Occipital lobe (tissue), 2 donors: Measurements from ENCODE around the gene CNN3. TPM values are rescaled to one million over a fixed set of nuclear protein-coding genes. Genes with fewer than 3 reads are reported as not detected.

Experiments used
- DNase-seq: peaks from one replicate; lab custom pipeline; 2025; lab: John Stamatoyannopoulos, UW
- total RNA-seq: library from RNA; depleted of rRNA; stranded (reverse); fragments of >200 nt; gene quantifications from one replicate; pipeline ENCODE4 v1.2.3, GENCODE V29; 2014

Gene CNN3
- total RNA-seq, 1 donor from 2014 or later = 199 TPM

DNA sequence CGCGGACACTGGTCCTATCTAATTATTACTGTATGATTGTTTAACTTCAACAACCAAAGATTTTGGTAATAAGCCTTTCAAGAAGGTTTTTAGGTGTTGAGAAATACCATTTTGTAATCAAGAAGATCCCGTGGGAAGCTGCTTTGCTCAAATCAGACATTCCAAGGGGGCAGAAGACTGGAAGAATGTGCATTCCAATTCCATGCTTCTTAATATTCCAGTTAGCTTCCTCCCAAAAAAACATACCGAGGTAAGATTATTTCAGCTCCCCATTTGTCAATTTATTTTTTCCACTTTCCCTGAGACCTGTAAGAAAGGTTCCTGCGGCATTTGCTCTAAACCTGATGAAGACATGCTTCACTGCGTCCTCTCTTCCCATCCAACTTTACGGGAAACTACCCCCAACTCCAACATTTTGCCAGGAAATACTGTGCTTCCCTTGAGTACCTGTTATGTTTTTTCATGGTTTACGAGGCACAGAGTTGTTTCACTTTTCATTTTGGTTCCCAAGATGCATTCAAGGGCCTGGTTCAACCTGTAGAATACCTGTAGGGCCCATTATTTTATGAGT, 4.1 kb downstream of the CNN3 start:
- DNase-seq = no peak

DNA sequence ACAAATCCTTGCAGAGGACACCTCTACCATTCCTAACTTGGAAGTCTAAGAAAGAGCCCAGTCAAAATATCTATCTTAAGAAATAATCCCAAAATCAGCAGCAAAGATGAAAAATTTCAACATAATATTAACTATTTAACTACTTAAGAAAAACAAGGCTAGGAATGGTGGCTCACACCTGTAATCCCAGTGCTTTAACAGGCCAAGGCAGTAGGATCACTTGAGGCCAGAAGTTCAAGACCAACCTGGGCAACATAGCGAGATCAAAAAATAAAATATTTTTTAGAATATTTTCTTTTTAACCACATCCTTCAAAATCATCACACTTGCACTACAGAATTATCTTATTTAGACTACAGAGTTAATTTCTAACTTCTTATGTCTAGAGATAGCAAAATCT, 4.9 kb downstream of the CNN3 start:
- no peak for DNase-seq

DNA sequence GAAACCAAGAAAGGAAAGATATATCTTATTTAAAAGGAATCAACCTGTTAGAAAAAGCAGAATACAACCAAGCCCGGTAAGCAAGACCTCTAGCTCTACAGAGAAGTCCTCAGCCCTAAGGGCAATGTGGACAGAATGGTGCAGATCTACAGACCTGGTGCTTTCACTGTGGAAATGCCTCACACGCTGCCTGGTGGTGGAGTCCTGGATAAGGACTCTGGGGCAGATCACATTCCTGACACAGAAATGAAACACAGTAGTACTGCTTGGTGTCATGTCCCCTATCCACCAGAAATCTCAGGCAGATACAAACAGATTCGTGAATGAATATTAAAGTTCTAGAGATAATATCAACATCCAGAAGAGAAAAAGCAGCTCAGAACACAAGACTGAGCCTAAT, 6.8 kb downstream of the CNN3 start:
- DNase-seq = no peak

DNA sequence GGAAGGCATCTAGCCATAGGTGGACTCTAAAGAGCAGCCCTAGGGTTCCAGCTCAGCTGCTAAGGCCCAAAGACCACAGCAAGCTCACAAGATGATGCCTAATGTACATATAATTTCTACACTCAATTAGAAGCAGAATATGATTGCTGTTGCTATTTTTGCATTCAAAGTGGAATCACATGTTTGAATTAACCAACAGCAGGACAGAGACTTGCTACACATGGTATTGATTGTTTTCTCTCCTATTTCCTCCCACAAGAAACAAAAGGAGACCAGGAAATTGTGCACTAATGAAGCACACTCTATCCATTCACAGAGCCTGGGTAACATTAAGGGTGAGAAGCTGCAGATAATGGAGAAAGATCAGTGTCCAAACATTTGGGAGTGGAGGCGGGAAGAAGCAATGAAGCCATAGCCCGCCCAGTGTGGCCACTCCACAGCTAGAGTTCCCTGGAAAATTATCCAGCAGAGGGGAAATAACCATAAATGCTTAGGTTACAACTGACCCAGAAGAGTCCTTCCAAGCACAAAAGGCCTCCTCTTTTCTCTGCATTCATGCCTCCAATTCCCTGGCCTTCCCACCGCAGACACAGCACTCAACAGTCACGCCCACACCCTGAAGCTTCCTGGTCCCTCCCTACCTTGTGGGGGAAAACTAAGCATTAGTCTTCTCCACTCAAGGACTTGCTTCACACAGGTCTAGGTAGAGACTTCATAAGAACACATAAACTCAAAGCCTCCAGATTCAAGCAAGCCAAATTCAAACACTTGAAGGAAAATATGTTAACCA, 7.5 kb downstream of the CNN3 start:
- no peak for DNase-seq

DNA sequence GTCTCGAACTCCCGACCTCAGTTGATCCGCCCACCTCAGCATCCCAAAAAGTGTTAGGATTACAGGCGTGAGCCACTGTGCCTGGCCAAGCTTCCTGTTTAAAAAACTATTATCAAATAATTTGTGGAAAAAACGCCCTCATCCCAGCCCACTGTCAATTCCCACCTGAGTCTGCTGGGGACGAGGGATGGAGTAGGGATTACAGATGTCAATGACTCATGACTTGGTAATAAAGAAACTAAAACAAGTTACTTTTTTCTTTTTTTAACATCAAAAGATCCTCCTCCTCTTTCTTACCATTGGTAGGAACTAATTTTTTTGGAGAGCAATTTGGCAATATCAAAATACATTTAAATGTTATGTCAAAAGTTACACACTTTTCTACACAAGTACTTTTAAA, 9.7 kb downstream of the CNN3 start:
- no peak for DNase-seq

DNA sequence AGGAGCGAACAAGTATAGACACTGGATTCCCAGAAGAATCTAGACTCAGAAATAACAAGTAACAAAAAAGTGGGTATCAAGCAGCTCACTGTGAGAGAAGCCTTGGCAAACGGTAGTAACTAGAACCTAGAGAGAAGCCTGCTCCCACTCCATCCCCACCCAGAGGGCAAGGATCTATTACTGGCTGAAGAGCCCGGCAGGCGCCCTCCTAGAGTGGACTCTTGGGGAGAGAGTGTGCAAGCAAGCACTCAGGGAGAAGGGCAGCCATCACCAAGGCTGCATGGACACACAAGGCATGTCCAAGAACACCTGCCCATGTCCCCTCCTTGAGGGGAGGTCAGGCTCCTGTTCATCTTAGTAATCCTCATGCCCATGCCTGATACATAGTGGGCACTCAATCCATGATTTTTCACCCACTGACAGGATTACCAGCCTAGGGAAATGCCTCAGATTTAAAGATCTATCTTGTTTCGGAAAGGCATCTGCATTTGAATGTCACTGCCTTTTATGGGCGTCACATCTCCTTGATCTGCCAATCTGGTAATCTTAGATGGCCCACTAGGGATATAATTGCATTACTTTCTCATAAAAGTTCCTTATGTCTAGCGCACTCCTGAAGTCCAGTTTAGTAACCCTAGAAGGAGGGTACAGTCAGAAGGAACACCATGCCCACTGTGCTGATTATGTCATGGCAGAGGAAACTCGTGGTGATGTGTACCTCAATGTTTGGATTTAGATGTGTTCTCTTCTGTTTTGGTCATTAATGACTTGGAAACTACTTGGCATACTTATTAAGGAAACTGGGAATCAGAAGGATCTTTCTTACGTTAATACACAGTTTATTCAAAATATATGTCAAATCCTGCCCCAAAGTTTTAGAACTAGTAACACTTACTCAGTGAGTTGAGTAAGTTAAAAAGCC, 14.4 kb downstream of the CNN3 start:
- no peak for DNase-seq

DNA sequence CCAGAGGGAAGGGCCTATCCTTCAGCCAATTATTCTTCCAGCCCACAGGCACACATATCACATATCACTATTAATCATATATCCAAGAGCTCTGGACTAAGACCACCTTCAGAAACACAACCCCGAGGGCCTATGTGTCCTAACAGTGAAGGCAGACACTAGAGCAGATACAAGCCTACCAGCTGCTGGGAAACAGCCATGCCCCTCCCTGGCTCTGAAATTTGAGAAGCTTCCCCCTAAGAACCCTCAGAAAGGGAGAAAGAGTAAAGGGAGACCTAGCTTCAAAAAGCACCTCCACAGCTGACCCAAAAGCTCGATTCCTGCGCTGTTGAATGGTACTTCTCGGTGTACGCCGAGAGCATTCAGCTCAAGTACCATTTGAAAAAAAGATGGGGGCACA, 17.4 kb downstream of the CNN3 start:
- no peak for DNase-seq

DNA sequence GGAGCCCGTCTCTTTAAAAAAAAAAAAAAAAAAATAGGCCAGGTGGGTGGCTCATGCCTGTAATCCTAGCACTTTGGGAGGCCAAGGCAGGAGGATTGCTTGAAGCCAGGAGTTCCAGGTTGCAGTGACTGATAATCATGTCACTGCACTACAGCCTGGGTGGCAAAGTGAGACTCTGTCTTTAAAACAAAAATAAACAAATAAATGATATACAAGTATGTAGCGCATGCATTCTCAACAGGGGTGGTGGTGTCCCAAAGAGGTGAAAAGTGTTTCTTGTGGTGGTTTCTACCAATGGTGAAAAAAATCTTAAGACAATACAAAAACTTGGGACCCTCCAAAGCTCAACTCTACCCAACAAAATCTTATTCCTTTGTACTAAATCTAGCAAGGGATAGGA, 17.9 kb downstream of the CNN3 start:
- no peak for DNase-seq

DNA sequence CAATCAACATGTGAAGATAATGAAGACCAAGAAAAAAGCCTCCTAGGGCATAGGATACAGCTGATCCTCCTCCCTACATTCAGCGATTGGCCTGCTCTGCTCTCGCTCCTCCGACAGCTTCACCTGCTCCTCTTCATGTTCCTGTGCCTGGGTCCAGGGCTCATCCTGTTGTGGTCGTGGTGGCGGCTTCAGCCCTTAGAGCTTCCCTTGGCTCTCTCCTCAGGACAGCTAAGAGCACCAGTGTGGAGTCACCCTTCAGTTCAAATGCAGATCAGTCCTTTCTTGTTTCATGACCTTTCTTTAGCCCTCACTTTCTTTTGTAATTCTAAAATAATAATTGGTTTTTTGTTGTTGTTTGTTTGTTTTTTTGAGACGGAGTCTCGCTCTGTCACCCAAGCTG, 18.7 kb downstream of the CNN3 start:
- no peak for DNase-seq

DNA sequence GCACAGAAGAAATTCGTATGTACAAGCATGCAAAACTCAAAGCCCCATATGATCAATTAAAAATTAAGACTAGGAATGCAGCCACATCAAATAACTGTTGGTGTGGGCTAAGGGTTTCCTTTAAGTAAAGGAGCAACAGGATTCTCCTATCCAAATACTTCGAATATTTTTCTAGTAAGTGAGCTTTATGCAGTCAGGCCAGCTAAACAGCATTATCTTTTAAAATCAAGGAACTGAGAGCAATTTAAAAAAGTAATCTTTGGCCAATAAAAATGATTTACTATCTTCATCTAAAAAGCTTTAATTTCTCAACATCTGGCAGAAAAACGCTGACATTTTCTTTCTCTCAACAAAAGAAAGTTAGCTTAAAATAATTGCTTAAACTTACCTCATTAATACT, 19.8 kb downstream of the CNN3 start:
- DNase-seq = no peak

DNA sequence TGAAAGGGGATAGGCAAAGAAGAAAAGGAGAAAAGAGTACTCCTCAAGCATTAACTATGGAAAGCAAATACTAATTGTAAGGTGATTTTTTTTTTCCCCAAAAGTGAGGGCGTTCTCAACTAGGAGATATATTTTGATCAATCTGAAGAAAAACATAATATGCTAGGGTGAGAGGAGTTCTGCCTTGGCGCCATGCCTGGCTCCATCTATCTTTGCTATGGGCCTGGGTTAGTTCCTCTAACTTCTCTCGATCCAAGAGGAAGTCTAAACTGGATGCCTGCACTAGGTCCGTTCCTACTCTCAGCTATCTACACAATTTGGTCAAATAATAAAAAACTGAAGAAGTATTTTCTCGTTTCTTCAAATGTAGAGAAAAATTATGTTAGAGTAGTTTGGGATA, 20.5 kb downstream of the CNN3 start:
- no peak for DNase-seq

DNA sequence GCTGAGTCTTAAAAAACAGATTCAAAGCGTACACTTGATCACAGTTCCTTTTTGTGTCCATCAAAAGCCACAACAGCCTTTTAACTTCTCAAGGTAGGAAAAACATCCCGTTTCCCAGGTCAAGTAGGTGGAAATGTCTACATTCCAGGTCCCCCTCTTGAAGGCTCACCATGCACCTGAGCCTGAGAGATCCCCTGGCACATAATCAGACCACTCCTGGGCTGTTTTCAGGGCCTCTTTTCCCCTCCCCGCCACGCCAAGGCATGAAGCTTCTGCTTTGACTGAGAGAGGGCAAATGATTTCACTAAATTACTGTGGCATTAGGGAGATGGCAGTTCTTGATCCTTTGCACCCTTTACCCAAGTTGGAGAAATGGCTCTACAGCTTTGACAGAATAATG, 21.7 kb downstream of the CNN3 start:
- no peak for DNase-seq

DNA sequence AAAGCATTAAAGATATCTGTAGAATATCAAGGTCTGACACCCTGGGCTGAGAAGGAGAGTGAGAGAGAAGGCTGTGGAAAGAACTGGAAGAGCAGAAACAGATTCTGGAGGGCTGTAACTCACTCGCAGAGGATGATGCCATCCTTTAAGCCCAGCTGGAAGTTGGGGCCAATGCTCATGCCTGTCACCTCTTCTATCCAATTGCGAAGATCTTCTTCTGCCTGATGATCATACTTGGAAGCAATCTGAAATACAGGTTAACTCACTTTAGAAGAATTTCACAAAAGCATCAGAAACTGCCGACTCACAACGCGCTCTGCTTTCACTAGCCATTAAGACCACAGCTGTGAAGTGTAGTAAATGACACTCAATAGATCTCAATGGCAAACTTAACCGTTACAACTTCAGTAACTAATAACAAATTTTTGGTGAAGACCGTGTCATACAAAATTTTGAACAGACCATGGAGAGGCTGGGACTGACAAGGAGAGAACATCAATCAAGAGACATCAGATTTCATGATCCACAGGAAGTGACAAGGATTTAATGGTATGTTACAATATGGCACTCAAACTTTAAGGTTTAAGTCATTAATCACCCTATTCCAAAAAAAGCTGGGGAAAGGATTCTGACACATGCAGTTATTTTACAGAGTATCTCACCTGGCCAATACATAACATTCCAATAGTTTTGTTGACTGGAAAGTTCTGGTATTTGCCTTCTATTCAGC, 23.5 kb downstream of the CNN3 start:
- DNase-seq = no peak

DNA sequence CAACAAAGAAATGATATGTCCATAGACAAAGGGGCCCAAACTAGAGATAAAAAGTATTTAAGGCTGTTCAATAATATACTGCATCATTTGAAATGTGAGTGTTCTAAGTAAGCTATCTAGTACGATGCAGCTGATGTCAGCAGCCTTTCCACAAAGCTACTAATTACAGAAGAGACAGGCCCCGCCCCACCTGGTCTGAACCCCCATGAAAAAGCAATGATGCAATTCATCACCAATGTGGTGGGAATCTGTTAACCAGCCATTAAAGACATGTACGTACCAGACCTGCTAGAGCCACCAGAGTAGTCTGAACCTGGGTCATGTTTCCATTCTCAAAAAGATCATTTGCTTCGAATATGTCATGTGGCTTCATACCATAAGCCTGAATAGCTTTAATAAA, 25.1 kb downstream of the CNN3 start:
- DNase-seq = no peak

DNA sequence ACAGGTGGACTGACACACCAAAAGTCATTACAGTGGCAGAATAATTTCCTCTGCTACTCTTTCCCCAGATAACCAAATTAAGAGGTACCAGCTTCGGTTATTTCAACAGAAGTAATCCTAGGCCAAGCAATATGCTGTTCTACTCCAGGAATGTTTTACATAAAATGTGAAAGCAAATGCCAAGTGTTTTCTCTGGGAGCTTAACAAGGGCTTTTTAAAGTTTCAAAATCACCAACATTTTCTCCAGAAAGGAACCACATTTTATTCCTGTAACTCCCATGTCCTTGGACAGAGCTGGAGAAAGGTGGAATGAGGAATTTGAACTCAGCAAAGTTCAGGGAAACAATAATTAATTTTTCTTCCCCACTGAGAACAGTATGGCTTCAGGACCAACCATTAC, 27.2 kb downstream of the CNN3 start:
- no peak for DNase-seq

DNA sequence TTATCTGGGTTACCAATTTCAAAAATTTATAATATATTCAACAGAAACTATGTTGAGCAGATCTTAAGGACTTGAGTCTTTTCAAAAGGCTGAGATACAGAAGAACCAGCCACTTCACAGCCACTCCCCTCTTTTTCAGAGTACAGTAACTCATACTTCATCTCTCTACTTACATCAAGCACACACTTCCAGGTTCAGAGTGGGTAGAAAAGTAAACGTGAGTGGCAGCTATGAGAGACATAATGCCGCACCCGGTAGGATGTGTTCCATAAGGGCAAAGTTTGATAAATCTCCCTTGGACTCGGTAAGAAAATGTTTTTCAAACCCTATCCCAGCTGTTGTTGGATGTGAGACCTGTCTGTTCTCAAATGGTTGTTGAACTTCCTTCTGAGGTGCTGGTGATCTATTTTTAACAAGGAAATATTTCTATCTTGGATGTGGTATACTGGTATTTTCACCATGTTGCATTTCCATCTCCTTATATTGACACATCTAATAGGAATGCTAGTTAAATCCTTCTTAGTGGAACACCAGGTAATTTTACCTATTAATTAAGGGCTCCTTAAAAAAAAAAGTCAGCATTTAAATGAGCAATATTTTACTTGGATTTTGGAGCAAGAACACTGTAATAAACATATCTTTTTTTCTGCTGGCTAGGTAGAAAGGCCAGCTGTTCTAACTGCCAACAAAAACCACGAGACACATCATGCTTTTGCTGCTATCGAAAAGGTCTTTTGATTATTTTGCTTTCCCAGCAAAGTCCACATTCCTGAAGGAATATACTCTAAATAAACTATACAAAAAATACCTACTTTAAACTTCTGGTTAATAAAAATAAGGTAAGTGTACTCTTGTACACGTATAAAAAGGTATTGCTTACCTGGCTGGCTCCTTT, 28.2 kb downstream of the CNN3 start:
- no peak for DNase-seq

DNA sequence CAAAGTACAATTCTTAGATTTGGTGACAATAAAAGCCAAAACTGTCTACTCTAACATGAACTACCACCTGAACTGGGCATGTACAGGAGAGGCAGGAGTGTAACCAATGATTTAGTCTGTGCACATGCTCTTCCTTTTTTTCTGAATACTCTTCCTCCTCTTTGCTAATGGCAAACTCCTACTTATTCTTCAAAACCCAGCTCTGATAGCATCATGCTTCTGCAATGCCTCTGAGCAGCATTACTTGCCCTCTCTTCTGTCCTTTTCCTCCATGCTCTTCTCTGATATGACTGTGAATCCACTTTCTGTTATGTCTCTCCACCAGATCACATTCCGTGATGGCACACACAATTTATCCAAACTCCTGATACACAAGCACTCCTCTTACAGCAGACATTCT, 31.4 kb downstream of the CNN3 start:
- no peak for DNase-seq

DNA sequence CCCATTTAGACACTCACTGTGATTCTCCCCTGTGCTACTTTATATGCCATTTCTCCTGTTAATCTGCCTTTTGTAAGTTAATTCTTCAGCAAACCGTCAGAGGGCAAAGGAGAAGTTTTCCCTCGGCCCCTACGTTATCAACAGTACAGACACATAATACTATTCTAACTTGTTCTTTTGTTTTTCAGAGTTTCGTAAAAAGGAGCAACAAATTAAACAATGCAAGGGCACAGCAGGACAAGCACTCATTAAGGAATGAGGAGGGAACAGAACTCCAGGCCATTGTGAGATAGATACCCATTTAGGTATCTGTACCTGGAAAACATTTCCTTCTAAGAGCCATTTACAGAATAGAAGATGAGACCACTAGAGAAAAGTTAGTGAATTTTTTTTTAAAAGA, 32.3 kb downstream of the CNN3 start:
- no peak for DNase-seq

DNA sequence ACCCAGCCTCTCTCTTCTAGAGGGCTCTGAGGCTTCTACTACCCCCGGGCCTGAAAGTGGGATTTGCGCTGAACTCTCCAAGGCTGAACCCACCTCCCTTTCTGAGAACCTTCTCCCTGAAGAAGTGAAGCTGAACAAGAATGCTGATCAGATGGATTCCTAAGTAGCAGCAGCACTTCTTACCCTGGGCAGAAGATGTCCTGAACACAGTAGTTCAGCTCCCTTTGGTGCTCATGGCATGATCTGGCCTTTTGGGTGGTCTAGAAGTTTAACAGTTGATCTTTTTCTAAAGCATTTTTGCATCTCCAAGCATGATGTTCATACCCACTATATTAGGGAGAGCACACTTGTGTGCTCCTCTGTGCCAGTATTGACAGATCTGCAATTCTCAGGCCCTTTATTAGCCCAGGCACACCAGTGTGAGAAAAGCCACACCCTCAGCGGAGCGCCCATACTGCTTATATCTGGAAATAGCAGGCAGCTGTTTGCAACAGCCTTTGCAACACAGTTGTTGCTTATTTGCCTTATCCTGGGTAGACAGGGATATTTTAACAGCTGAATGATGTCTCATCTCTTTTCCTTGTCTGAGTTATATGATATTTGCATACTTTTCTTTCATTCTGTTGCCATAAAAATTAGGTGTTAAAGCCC, 34.2 kb downstream of the CNN3 start:
- no peak for DNase-seq

DNA sequence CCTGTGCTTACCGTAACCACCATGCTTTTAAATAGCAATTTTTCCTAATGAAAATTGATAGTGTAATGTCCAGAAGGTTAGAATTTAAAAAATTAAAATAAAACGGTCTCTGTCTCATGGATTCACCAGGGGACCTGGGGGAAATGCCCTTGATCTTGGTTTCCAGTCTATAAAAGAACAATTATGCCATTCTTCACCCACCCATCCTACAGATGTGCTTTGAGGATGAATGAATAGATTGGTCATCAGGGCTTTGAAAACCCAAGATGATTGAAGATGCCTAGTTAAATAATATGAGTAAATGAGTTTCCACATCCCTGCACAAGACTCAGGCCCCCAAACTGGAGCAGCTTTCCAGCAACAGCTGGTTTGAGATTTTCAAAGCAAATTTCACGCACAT, 38.7 kb downstream of the CNN3 start:
- no peak for DNase-seq
